Erythroblast (primary cell): ENCODE measurements around the gene DRICH1.

Experiments
- GATA1 ChIP-seq: IDR thresholded peaks from 2 replicates; pipeline ENCODE4 v1.6.1; 2011; ENCODE audit warnings: low read depth, mild to moderate bottlenecking, control low read depth, low read length, moderate library complexity
- POLR2A ChIP-seq: IDR thresholded peaks from 2 replicates; pipeline ENCODE4 v1.6.1; 2011; ENCODE audit warnings: mild to moderate bottlenecking, low read length

DNA sequence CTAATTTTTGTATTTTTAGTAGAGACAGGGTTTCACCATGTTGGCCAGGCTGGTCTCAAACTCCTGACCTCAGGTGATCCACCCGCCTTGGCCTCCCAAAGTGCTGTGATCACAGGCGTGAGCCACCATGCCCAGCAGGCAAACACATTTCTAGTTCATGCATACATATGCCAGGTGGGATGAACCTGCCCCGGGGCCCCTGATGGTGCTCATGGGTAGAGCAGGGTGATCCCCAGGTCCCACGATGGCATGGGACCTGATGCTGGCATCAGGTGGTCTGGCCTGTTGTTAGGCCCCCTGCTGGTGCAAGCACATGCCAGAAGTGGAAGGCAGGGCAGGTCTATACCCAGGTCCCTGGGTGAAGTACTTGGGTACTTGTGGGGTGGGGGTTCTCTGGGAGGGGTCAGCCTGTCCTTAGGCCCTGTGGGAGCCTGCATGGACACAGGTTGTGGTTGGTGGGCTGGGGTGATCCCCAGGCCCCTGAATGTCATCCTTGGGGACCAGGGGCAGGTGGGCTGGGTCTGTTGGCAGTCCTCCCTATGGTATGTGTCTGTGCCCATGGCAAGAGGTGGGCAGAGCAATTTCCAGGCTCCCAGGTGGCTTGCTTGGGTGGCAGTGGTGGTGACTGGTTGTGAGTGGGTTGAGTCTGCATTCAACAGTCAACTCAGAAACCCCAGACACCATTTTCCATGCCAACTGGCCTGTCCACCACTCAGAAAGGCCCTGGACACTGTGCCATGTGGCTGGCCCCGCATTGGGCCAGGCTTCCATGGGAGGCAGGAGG lies 49.1 kb upstream of the DRICH1 start:
- TF ChIP-seq POLR2A (no peak), GATA1 (no peak)
